GM21367 (cell line): ENCODE data around the gene PRKCB.
"Not testable (repeated sequence)": the region's sequence is repeated elsewhere in the genome, so short reads cannot be mapped to it uniquely, and the experiment has no call there.

ENCODE experiments used
- ATAC-seq: cut with Tn5 transposase; IDR thresholded peaks from one replicate; pipeline ENCODE4 v1.9.1; 2021; ENCODE audit not compliant: unreplicated experiment

PRKCB gene

DNA sequence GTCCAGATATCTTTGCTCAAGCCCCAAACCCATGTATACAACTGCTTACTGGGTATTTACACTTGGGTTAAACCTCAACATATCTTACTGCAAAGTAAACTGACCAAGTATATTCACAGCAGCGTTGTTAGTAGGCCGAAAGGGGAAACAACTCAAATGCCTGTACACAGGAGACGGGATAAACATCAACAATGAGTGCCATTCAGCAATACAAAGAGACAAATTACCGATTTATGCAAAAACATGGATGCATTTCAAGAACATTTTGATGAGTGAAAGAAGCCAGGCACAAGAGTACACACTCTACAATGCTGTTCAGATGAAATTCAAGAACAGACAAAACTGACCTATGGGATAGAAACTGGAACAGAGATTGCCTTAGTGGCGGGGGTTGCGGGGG is 284.0 kb downstream of the PRKCB start:
- no peak for ATAC-seq

DNA sequence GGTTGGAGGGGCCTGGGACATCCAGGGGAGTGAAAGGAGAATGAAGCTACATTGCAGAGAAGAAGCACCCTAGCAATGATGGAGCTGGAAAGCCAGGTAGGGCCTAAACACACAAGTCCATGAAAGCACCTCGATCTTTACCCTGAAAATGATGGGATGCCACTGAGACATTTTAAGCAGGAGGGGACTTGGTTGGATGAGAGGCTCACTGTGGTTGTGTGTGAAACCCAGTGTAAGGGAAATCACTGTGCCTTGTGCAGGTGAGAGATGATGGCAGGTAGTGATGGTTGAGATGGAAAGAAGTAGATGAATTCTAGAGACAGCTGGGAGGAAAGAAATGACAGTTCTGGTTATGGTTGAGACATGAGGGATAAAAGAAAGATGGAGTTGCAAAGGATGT is 287.5 kb downstream of the PRKCB start:
- no peak for ATAC-seq

- no peak for ATAC-seq
Measured at GRCh38 chr16:24124291-24124690, 288.5 kb downstream of the PRKCB start.

GRCh38 chr16:24125214-24125613 is 289.4 kb downstream of the PRKCB start:
- no peak for ATAC-seq

GRCh38 chr16:24129412-24129918 is 293.7 kb downstream of the PRKCB start:
- no peak for ATAC-seq

- no peak for ATAC-seq
Measured at GRCh38 chr16:24130494-24131085, 294.8 kb downstream of the PRKCB start.

DNA sequence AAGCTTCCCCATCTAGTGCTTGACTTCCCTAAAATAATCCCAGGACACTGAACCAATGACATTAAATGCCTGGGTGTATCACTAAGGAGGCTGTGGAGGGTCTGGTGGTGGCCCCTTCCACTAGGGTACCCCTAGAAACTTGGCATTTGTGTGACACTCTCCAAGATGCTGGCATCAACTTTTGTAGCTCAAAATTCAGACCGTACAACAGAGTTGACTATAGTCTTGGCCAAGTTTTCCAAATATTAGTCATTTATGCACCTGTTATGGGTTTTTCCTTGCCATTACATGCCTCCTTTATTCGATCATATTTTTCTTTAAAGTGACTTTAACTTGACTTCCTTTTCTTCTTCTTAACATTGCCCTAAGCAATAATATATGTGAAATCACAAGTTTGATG is 295.5 kb downstream of the PRKCB start:
- ATAC-seq = no peak

GRCh38 chr16:24132048-24132796 is 296.4 kb downstream of the PRKCB start:
- no peak for ATAC-seq

- no peak for ATAC-seq
Measured at GRCh38 chr16:24132797-24133155, 297.0 kb downstream of the PRKCB start.

DNA sequence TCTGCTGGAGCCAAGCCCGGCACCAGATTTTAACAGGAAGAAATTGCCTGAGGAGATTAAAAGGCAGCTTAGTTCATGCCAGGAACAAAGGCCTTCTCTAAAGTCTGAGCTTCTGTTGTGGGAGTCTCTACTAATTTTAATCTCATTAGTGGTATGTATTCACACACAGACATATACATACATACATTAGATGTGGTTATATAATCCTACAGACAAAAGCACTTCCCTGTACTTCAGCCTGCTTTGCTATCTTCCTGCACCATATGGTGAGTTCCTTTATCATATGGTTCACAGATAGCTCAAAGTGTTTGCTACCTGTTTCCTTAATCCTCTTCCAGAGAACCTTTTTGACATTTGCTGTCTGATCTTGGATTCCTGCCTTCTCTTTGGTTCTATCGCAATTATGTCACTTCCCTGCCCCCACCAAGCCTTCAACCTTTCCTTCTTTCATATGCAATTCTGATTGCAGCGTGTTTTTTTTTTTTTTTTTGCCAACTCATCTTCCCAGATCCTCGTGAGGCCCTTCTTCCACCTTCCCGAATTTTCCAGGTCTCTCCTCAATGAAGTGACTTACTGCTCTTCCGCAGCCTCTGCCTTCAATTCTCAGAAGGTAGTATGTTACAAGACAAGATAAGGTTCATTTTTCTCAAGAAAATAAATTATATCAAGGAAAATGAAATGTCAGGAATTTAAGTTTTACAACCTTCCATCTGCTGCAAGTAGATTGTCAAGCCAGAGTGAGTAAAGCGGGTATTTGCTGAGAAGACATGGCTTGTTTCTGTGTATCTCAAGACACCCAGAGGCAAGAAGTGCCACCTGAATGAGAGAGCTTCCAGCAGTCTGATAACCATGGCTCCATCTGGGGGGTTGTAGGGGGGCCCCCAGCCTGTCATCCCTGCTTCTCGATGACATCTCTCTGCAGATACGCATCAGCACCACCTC is 300.1 kb downstream of the PRKCB start:
- no peak for ATAC-seq

DNA sequence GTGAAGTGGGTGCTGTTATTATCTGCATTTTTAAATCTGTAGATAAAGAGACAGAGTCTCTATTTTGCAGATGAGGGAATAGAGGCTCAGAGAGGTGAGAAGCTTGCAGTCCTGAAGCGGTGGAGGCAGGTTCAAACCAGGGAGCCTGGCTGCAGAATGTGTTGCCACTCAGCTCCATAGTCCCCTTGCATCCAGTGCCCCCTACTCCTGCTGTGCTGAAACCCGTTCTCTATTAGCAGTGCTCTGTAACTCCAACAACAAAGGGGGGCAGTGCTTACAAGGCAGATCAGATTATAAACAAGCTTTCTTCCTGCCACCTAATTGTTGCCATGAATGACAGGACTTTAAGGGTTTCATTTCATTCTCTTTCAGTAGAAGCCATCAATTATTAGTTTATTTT is 302.2 kb downstream of the PRKCB start:
- no peak for ATAC-seq

GRCh38 chr16:24138575-24138974 is 302.8 kb downstream of the PRKCB start:
- no peak for ATAC-seq

- no peak for ATAC-seq
Measured at GRCh38 chr16:24139282-24139681, 303.5 kb downstream of the PRKCB start.

DNA sequence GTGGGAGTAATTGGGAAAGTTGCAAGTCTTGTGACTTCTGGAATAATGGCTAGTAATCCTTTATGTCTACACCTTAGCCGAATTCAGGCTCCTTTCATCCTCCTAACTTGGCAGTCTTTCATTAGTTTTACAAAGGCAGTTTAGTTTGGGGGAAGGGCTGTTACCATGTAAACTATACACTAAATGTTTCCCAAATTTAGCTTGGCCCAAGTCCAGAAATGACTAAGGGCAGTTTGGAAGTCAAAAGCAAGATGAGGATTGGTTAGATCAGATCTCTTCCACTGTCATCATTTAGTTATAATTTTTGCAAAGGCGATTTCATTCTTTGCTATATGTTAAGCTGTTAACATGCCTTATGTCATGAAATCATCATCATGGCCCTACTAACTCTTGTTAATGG is 304.9 kb downstream of the PRKCB start:
- no peak for ATAC-seq

GRCh38 chr16:24141466-24141865 is 305.7 kb downstream of the PRKCB start:
- ATAC-seq = no peak

DNA sequence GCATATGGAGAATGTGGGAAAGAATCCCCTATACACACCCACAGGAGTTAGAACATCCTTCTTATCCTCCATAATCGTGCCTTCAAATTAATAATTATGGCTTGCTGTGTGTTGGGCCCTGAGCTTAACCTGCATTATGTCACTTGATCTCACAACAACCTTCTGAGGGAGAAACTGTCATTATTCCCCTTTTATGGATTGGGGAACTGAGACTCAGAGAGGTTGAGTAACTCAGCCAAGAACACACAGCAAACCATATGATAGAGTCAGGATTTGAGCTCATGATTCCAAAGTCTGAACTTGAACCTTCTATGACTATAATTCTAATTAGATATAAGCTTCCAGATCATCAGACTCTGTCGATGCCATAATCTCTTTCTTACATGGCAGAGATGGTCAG is 306.1 kb downstream of the PRKCB start:
- no peak for ATAC-seq

- no peak for ATAC-seq
Measured at GRCh38 chr16:24145927-24146326, 310.1 kb downstream of the PRKCB start.

GRCh38 chr16:24146518-24146917 is 310.7 kb downstream of the PRKCB start:
- no peak for ATAC-seq

GRCh38 chr16:24149102-24149501 is 313.3 kb downstream of the PRKCB start:
- no peak for ATAC-seq

- ATAC-seq = no peak
Measured at GRCh38 chr16:24150282-24150681, 314.5 kb downstream of the PRKCB start.

DNA sequence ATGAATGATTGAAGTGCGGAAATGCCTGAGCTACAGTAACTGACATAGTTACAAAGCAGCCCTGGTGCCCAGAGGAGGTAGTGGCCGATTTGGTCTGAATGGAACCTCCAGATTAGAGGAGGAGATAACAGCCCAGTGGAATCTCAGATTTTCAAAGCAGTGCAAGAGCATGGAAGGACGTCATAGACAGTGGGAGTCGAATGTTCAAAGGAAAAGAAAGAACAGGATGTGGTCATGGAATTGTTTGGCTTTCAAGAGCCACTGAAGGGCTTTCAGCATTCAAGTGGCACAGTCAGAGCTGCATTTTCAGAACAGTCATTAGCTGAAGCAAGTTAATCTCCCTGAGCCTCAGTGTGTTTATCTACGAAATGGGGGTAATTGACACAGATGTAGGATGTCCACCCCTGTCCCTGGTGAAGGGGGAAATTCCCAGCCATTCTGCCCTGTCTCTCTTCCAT is 315.7 kb downstream of the PRKCB start:
- no peak for ATAC-seq

DNA sequence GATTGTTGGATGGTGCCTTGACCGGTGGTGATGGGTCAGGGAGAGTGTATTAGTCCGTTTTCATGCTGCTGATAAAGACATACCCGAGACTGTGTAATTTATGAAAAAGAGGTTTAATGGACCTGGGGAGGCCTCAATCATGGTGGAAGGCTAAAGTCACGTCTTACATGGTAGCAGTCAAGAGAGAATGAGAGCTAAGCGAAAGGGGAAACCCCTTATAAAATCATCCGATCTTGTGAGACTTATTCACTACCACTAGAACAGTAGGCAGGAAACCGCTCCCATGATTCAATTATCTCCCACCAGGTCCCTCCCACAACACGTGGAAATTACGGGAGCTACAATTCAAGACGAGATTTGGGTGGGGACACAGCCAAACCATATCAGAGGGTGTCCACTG is 316.3 kb downstream of the PRKCB start:
- ATAC-seq = not testable (repeated sequence)
